22Rv1 (cell line): Measurements from ENCODE around the gene APOBEC2.
A peak's percentile ranks its signal among the peaks of the same experiment; 100 is the strongest.

Source experiments
- H3K27ac ChIP-seq: fragments of 450-650 bp; 2 replicates; pipeline ENCODE4 v1.5.1; 2017
- CTCF ChIP-seq: fragments of 450-650 bp; IDR thresholded peaks from 2 replicates; pipeline ENCODE4 v1.5.1; 2017; ENCODE audit warnings: mild to moderate bottlenecking
- ZFX ChIP-seq: fragments of 450-650 bp; IDR thresholded peaks from 2 replicates; pipeline ENCODE4 v1.6.1; 2017; ENCODE audit warnings: antibody characterized with exemption, borderline replicate concordance

Gene APOBEC2

DNA sequence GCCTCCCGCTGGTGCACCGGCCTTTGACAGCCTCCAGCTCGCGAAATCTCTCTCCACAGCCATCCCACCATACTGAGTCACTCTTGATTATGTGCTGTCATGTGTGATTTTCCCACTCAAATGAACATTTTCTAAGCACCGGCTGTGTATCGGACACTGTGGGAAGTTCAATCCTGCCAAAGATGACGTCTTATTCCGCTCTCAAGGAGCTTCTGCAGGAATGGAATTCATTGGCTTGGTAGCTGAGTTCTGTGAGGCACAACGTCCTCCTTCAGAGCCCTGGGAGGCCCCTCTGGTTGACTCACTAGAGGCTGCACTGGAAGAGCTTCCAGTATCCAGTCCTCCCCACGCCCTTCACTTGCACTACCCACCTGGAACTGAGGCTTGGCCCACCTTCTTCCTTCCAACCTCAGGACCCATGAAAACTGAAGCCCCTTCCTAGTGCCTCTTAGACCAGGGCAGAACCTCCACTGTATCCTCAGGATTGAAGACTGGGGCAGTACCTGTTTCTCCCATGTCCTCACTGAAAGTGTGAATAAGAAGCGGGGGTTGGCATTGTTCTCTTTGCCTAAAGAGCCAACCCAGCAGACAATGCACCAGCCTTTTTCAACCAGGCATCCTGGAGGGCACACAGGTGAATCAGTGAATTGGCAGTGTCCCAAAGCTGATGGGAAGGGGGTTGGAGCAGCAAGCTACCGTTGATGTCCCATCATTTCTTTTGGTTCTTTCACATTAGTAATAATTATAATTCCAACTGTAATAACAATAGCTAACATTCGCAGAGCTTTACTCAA is 15.7 kb upstream of the APOBEC2 start:
- H3K27ac ChIP-seq, result no peak overlapping the region
- no peak for TF ChIP-seq CTCF
- no peak for TF ChIP-seq ZFX

DNA sequence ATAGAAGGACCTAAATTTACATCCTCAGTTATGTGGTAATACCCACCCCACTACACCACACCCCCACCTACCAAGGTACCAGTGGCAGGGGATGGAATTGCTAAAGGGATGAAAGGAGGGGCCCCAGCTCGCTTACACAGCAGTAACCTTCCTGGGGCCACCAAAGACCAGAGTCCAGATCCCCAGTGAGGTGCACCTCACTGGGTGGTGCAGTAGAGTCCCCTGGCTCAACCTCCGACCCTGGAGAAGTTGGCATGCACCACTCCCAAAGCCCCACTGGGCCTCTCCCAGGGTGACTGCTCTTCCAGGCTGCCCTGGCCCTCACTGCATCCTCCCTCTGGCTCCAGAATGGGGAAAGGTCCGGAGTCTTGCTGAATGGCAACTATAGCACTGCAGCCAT is 14.8 kb upstream of the APOBEC2 start:
- TF ChIP-seq ZFX (no peak), CTCF (no peak)
- H3K27ac ChIP-seq, result no peak overlapping the region

DNA sequence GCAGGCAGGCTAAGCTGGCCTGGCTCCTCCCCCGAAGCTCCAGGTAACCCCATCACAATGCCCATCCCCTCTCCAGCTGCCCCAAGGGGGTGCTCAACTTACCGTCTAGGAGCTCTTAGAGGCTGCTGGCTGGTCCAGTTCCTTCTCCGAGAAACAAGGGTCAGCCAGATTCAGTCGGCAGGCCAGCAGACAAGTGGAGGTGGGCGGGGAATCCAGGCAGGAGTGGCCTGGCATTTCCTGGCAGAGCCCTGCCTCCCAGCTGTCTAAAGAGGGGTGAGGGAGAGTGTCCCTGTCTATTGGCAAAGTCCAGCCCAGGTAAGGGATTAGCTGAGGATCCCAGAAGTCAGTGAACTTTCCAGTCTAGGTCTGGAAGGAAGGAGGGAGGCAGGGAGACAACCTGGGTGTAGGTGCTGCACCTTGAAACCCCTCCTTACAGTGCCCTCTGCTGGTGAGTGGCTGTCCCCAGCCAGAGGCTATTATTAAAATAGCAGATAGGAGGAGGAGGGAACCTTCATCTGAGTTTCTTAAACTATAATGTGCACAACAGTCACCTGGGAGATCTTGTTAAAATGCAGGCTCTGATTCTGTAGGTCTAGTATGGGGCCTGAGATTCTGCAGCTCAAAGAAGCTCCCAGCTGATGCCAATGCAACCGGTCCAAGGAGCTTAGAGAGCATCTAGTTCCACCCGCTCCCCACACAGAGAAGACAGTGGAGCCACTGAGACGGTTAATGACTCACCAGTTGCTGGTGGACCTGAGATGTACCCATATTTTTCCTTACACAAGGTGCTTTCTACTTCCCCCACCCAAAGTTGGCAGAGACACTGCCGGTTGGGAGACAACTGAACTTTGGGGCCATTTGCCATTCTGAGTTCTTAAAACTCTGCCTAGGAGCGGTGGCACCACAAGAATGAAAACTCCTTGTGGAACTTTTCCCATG is 13.7 kb upstream of the APOBEC2 start, which contains the start of gene UNC5CL:
TSS of gene UNC5CL (minus strand) at position 162 of the 939 bp plus-strand sequence. CDS start 4,147 bp downstream, outside the sequence.
- TF ChIP-seq ZFX (no peak), CTCF (peak; percentile 89)
- no peak within 1 kb of the TSS for H3K27ac ChIP-seq

DNA sequence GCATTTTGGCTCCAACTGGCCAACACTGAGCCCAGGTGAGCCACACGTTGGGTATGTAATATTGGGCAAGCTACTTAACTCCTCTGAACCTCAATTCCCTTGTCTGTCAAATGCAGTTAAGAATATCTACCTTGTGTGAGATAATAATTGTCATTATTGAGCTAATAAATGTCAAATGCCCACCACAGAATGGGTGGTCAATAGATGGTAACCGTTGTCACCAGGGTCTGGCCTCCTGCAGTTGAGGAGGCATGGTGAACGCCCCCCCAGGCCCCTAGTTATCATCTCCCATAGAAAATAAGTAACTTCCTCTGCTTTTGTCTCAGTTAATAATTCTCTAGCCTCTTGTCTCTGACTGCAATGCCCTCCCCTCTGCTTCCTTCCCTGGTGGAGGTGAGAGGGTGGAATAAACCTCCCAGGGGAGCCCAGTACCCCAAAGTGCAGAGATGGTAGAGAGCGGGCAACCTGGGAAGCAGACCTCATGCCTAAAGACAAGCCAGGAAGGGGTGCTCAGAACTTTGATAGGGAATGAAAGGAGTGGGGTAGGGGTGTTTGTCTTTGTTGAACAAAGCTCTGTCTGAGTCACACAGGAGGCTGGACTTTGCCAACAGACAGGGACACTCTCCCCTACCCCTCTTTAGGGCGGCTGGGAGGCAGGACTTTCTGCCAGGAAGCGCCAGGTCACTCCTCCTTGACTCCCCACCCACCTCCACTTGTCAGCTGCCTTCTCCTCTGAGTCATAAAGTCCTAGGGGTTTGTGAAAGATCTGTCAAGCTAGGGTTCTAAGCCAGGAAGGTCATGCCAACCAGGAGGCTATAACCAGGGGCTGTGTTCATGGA is 12.7 kb upstream of the APOBEC2 start:
- H3K27ac ChIP-seq, result no peak overlapping the region
- no peak for TF ChIP-seq CTCF
- no peak for TF ChIP-seq ZFX

DNA sequence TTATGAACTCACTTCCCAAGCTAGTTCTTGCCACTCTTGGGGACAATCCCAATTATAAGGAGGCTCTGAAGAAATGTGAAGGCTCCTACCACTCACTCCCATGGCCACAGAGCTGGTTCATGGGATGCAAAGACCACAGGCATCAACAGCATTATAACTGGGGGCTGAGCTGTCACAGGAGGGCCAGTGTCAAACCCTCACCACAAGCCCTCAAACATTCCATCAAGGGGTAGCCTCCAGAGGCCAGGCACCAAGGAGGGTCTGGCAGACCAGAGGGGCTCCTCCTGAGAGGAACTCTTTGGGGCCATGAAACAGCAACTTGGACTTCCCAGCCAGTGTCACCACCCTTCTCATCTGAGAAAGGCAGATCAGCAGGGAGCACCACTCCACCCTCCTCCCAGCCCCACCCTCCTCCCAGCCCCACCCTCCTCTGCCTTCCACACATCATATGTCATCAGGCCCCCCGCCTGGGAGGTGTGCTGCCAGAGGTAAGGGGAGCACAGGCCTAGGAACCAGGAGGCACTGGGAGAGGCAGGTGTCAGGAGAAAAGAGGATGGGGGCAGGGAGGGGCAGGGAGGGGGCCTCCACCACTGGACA is 12.0 kb upstream of the APOBEC2 start:
- TF ChIP-seq CTCF, result no peak
- no peak for TF ChIP-seq ZFX
- no peak overlapping the region for H3K27ac ChIP-seq

DNA sequence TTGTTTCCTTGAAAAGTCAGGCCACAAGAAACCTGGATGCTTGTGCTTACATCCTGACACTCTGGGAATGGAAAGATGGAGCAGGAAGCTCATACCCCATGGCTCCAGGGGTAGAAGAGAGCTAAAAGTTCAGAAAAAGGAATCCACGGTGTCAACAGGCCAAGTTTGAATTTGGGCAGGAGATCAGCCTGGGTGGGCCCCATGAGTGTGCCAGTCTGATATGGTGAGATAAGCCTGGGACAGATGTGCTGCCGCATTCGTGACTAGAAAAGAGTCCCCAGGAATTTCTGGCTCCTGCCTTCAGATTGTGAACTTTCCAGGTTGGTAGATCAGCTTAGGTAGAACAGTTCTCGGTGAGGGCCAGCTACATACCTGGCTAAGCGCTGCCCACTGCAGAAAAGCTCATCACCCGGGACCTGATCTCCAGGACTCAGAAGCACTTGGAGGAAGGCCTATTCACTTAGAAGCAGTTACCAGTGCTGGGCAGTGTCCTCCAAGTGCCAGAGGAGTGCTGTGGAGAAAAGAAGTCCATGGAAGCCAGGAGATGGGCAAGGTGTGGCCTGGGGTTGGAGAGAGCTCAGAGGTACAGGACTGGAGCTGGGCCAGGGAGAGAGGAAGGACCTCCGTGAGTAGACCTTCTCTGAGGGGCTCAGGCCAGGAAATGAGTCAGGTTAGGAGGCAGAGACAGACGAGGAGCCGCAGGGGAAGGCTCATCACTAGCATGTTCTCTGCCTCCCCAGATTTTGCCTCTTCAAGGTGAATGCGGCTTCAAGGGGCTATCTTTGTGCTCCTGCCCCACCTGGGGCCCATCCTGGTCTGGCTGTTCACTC is 10.6 kb upstream of the APOBEC2 start, which contains the start of gene TSPO2:
TSS of gene TSPO2 (plus strand) at position 242 of the 830 bp plus-strand sequence. CDS start at position 761, 519 bp downstream.
- H3K27ac ChIP-seq, result no peak within 1 kb of the TSS
- TF ChIP-seq ZFX (no peak), CTCF (no peak)
